GM10266 (cell line): ENCODE data around the gene MAOA.
"Not testable (repeated sequence)": the region's sequence is repeated elsewhere in the genome, so short reads cannot be mapped to it uniquely, and the experiment has no call there.

Source experiments
- DNase-seq: peaks from one replicate; pipeline ENCODE4 v3.0.0; 2012; ENCODE audit errors: extremely low spot score
- CTCF ChIP-seq: IDR thresholded peaks from 2 replicates; pipeline ENCODE4 v1.5.1; 2012; ENCODE audit warnings: mild to moderate bottlenecking, low read depth; ENCODE audit not compliant: control insufficient read depth, insufficient read depth; ENCODE audit errors: missing control alignments

The MAOA gene

DNA sequence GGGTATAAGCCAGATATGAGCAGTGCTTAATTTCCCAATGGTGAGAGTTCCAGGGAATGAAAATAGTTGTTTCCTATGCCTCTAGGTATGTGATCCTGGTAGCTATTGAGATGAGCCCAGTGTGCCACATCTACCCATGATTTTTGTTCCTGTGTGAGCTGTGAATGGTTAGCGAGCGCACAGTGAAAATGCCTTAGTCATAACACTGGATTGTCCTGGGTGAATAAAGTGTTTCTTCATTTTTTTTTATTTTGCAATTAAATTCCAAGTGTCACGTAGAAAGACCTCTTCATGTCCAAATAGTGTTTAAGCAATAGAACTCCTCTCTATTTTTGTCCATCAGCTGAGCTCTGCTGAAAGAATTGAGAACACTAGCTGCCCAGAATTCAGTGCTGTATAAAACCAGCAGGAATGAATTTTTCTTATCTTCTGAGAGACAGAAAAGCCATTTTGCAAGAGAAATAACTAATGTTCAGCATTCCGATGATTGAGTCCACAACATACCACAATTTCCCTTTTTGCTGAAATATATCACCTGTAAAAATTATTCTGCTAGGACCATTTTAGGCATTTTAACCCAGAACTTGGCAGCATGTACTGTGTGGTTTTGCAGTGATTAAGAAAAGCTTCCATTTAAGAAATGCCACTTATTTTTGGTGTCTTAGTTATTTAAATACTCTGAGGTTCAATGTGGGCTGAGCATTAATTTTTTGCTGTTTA lies 5.6 kb downstream of the MAOA start:
- DNase-seq = no peak

GRCh38 chrX:43663173-43663572 lies 7.1 kb downstream of the MAOA start:
- no peak for DNase-seq
- TF ChIP-seq CTCF = no peak

More for the DNA sequence above, 5.6 kb downstream of the MAOA start:
- no peak for TF ChIP-seq CTCF

DNA sequence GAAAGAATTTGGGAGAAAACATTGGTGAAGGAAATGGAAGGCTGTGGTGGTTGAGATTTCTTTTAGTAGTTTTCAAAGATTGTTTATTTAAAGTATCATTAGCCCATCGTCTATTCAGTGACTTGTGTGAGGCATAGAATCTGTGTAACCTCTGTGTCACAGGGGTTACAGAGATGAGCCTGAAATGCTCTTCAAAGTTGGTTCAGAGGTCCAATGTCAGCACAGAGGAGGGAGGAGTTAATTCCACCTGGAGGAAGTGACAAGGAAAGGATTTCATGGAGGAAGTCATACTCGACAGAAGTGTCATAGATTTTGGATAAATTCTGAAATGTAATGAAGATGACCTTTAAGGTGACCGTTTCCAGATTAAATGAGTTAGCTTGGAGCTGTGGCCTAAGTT lies 8.2 kb downstream of the MAOA start:
- no peak for TF ChIP-seq CTCF
- DNase-seq = no peak

DNA sequence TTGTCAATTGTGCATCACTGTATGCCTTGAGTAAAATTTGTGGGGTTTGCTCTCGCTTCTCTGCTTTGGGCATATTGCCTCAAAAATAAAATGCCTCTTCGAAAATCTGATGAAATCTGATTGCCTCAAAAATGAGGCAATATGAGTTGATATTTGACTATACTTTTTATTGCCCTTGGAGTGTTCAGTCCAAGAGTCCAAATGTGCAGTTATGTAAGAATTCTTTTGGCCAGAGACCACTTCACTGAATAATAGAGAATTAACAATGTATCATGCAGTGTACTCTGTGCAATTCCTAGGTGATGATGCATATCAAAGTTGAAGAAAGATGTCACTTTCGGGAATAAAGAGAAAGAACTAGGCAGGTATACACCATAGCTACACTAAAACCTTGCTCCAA lies 8.6 kb downstream of the MAOA start:
- DNase-seq = no peak
- no peak for TF ChIP-seq CTCF

DNA sequence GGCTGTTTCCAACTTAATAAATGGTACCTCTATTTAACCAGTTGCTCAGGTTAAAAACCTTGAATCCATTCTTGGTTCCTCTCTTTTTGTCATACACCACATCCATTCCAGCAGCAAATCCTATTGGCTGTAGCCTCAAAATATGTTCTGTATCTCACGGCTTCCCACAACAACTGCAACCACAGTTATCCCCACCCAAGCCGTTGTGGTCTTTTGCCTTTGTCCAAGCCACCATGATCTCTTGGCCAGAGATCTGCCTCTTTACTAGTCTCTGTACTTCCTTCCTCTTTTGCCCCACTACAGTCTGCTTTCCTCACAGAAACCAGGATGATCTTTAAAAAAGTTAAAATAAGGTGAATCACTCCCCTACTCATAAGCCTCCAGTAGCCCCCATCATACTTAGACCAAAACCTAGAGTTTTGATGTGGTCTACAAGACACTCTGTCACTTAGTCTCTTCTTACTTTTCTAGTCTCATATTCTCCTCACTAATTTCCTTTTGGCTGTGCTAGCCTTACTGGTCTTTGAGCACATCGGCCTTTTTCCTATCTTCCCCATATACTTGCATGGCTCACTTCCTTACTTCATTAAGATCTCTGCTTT lies 10.3 kb downstream of the MAOA start:
- no peak for DNase-seq
- no peak for TF ChIP-seq CTCF

DNA sequence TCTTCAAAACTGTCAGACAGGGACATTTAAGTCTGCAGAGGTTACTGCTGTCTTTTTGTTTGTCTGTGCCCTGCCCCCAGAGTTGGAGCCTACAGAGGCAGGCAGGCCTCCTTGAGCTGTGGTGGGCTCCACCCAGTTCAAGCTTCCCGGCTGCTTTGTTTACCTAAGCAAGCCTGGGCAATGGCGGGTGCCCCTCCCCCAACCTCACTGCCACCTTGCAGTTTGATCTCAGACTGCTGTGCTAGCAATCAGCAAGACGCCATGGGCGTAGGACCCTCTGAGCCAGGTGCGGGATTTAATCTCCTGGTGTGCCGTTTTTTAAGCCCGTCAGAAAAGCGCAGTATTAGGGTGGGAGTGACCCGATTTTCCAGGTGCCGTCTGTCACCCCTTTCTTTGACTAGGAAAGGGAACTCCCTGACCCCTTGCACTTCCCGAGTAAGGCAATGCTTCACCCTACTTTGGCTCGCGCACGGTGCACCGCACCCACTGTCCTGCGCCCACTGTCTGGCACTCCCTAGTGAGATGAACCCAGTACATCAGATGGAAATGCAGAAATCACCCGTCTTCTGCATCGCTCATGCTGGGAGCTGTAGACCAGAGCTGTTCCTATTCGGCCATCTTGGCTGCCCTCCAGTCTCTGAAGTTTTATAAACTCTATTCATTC lies 20.0 kb downstream of the MAOA start:
- not testable (repeated sequence) for DNase-seq

- no peak for DNase-seq
- TF ChIP-seq CTCF = no peak
These were observed 21.0 kb downstream of the MAOA start for GRCh38 chrX:43676971-43677572.
